Retina (tissue), 1 donor: ENCODE measurements around the gene E2F6.
A peak's percentile ranks its signal among the peaks of the same experiment; 100 is the strongest.

Source experiments
- DNase-seq: peaks from one replicate; pipeline ENCODE4 v3.0.0-alpha.2; 2016

E2F6 gene

GRCh38 chr2:11465485-11466306, at the start of gene E2F6:
E2F6 (minus strand) TSS chr2:11466161; CDS start chr2:11465879, 282 bp downstream.
- peak; percentile 98 for DNase-seq

GRCh38 chr2:11515490-11515981, 49.6 kb upstream of the E2F6 start:
- DNase-seq, result peak; percentile 67

GRCh38 chr2:11514904-11515303, 48.9 kb upstream of the E2F6 start:
- no peak for DNase-seq

GRCh38 chr2:11514081-11514730, 48.2 kb upstream of the E2F6 start:
- no peak for DNase-seq

GRCh38 chr2:11513319-11513718, 47.4 kb upstream of the E2F6 start:
- no peak for DNase-seq

GRCh38 chr2:11512431-11512830, 46.5 kb upstream of the E2F6 start:
- DNase-seq, result no peak

GRCh38 chr2:11509657-11510360, 43.8 kb upstream of the E2F6 start:
- DNase-seq, result no peak

- DNase-seq, result no peak
These were observed 42.3 kb upstream of the E2F6 start for GRCh38 chr2:11508279-11508678.

GRCh38 chr2:11507517-11507916, 41.6 kb upstream of the E2F6 start:
- DNase-seq, result no peak

- DNase-seq, result no peak
These were observed 40.6 kb upstream of the E2F6 start for GRCh38 chr2:11506611-11506969.

GRCh38 chr2:11505652-11506610, 40.0 kb upstream of the E2F6 start:
- no peak for DNase-seq

- no peak for DNase-seq
These were observed 37.5 kb upstream of the E2F6 start for GRCh38 chr2:11503354-11503927.

- no peak for DNase-seq
These were observed 36.9 kb upstream of the E2F6 start for GRCh38 chr2:11502740-11503292.

- DNase-seq, result no peak
These were observed 34.8 kb upstream of the E2F6 start for GRCh38 chr2:11500702-11501303.

- peak; percentile 74 for DNase-seq
These were observed 33.3 kb upstream of the E2F6 start for GRCh38 chr2:11499081-11499743.

GRCh38 chr2:11498543-11499034, 32.6 kb upstream of the E2F6 start:
- DNase-seq, result peak; percentile 72

- DNase-seq, result peak; percentile 84
These were observed 30.1 kb upstream of the E2F6 start for GRCh38 chr2:11495844-11496681.

- no peak for DNase-seq
These were observed 28.3 kb upstream of the E2F6 start for GRCh38 chr2:11494310-11494709.

GRCh38 chr2:11493282-11493681, 27.3 kb upstream of the E2F6 start:
- DNase-seq, result no peak

GRCh38 chr2:11492720-11493119, 26.8 kb upstream of the E2F6 start:
- DNase-seq, result no peak
